ENCODE data around the gene NIPAL4.
"Not testable (repeated sequence)": the region's sequence is repeated elsewhere in the genome, so short reads cannot be mapped to it uniquely, and the experiment has no call there.

The NIPAL4 gene

GRCh38 chr5:157463621-157464518, 3.9 kb downstream of the NIPAL4 start:
- DNase-seq = peak; percentile 89

GRCh38 chr5:157464519-157465171, 4.6 kb downstream of the NIPAL4 start:
- peak; percentile 96 for DNase-seq

- no peak for DNase-seq
Observed at GRCh38 chr5:157468293-157468965, 8.4 kb downstream of the NIPAL4 start.

- DNase-seq = no peak
Observed at GRCh38 chr5:157469073-157469472, 9.1 kb downstream of the NIPAL4 start.

- DNase-seq = peak; percentile 61
Observed at GRCh38 chr5:157469687-157470086, 9.7 kb downstream of the NIPAL4 start.

- DNase-seq = no peak
Observed at GRCh38 chr5:157470631-157471030, 10.6 kb downstream of the NIPAL4 start.

GRCh38 chr5:157471709-157472108, 11.7 kb downstream of the NIPAL4 start:
- DNase-seq = peak; percentile 32

GRCh38 chr5:157473383-157474320, 13.6 kb downstream of the NIPAL4 start:
- peak; percentile 61 for DNase-seq

GRCh38 chr5:157475432-157475831, 15.4 kb downstream of the NIPAL4 start:
- DNase-seq = no peak

GRCh38 chr5:157476702-157477408, 16.8 kb downstream of the NIPAL4 start:
- peak; percentile 74 for DNase-seq

GRCh38 chr5:157477814-157478494, 17.9 kb downstream of the NIPAL4 start:
- no peak for DNase-seq

- DNase-seq = no peak
Observed at GRCh38 chr5:157478726-157479125, 18.7 kb downstream of the NIPAL4 start.

- no peak for DNase-seq
Observed at GRCh38 chr5:157479166-157479565, 19.2 kb downstream of the NIPAL4 start.

GRCh38 chr5:157479612-157480510, 19.8 kb downstream of the NIPAL4 start:
- no peak for DNase-seq

- no peak for DNase-seq
Observed at GRCh38 chr5:157481265-157481664, 21.3 kb downstream of the NIPAL4 start.

- no peak for DNase-seq
Observed at GRCh38 chr5:157481666-157482065, 21.7 kb downstream of the NIPAL4 start.

GRCh38 chr5:157482702-157483101, 22.7 kb downstream of the NIPAL4 start:
- not testable (repeated sequence) for DNase-seq

- DNase-seq = no peak
Observed at GRCh38 chr5:157484768-157485167, 24.8 kb downstream of the NIPAL4 start.

GRCh38 chr5:157485340-157485739, 25.3 kb downstream of the NIPAL4 start:
- DNase-seq = no peak

- no peak for DNase-seq
Observed at GRCh38 chr5:157485811-157486210, 25.8 kb downstream of the NIPAL4 start.
